Fibroblast of skin of scalp (primary cell): ENCODE measurements around the gene MAGT1. TPM values are rescaled to one million over a fixed set of nuclear protein-coding genes. Genes with fewer than 3 reads are reported as not detected.
"Not testable (repeated sequence)": the region's sequence is repeated elsewhere in the genome, so short reads cannot be mapped to it uniquely, and the experiment has no call there.

ENCODE experiments used
- DNase-seq: peaks from one replicate; pipeline ENCODE4 v3.0.0-alpha.2; 2013
- polyA plus RNA-seq, 2 experiments: library from polyadenylated mRNA; unstranded; fragments of 120-200 nt; gene quantifications; one replicate each; pipeline ENCODE4 v1.2.1, GENCODE V29; 2013; ENCODE audit not compliant: insufficient read length in 2 of 2

Gene MAGT1
- 49.9 TPM for polyA plus RNA-seq (2013, experiment 1 of 2; ENCODE audit: insufficient read length)
- 55.2 TPM for polyA plus RNA-seq (2013, experiment 2 of 2; ENCODE audit: insufficient read length)

GRCh38 chrX:77894921-77895886 lies at the start of gene MAGT1:
Gene MAGT1 (minus strand): TSS chrX:77895435. CDS start chrX:77895410, 25 bp downstream.
- DNase-seq, result peak; percentile 97

GRCh38 chrX:77945031-77945430 lies 49.8 kb upstream of the MAGT1 start:
- DNase-seq, result not testable (repeated sequence)

- no peak for DNase-seq
These were observed 42.9 kb upstream of the MAGT1 start for GRCh38 chrX:77938083-77938680.

GRCh38 chrX:77937291-77937690 lies 42.1 kb upstream of the MAGT1 start:
- DNase-seq, result no peak

GRCh38 chrX:77936299-77936698 lies 41.1 kb upstream of the MAGT1 start:
- no peak for DNase-seq

- DNase-seq, result no peak
These were observed 40.7 kb upstream of the MAGT1 start for GRCh38 chrX:77935886-77936285.

GRCh38 chrX:77930581-77930980 lies 35.3 kb upstream of the MAGT1 start:
- DNase-seq, result no peak

- no peak for DNase-seq
These were observed 30.5 kb upstream of the MAGT1 start for GRCh38 chrX:77925764-77926163.

- DNase-seq, result no peak
These were observed 29.2 kb upstream of the MAGT1 start for GRCh38 chrX:77924320-77924859.

- no peak for DNase-seq
These were observed 27.6 kb upstream of the MAGT1 start for GRCh38 chrX:77922787-77923186.

- DNase-seq, result not testable (repeated sequence)
These were observed 24.1 kb upstream of the MAGT1 start for GRCh38 chrX:77919370-77919769.

- DNase-seq, result no peak
These were observed 23.3 kb upstream of the MAGT1 start for GRCh38 chrX:77918568-77918967.

- DNase-seq, result no peak
These were observed 22.2 kb upstream of the MAGT1 start for GRCh38 chrX:77917294-77917933.

GRCh38 chrX:77910108-77910840 lies 15.0 kb upstream of the MAGT1 start, which contains the start of gene ATP7A:
Gene ATP7A (plus strand): TSS chrX:77910693. CDS start chrX:77971642, 60,949 bp downstream.
- DNase-seq, result peak; percentile 94

- no peak for DNase-seq
These were observed 6.3 kb upstream of the MAGT1 start for GRCh38 chrX:77901506-77901905.

GRCh38 chrX:77900688-77901087 lies 5.5 kb upstream of the MAGT1 start:
- no peak for DNase-seq

- peak; percentile 97 for DNase-seq
These were observed 4.0 kb upstream of the MAGT1 start, which contains the start of gene COX7B for GRCh38 chrX:77899081-77899828. Gene COX7B (plus strand): TSS chrX:77899468. CDS start chrX:77899554, 86 bp downstream.

GRCh38 chrX:77893713-77894112 lies 1.5 kb downstream of the MAGT1 start:
- DNase-seq, result no peak

GRCh38 chrX:77892887-77893286 lies 2.3 kb downstream of the MAGT1 start:
- DNase-seq, result no peak

- not testable (repeated sequence) for DNase-seq
These were observed 13.8 kb downstream of the MAGT1 start for GRCh38 chrX:77881418-77881817.

- no peak for DNase-seq
These were observed 19.9 kb downstream of the MAGT1 start for GRCh38 chrX:77875372-77875771.
